Calu3 (cell line): Measurements from ENCODE around the gene CLEC17A. TPM values are rescaled to one million over a fixed set of nuclear protein-coding genes. Genes with fewer than 3 reads are reported as not detected.
"Not testable (repeated sequence)": the region's sequence is repeated elsewhere in the genome, so short reads cannot be mapped to it uniquely, and the experiment has no call there.

Experiments used
- BruUV-seq: library from RNA; stranded (reverse); fragments of 400-500 nt; replicated peaks from 2 replicates; lab custom pipeline; 2021; lab: Mats Ljungman, UMichigan
- CTCF ChIA-PET: fragments of 300-600 bp; sonication (Branson Sonifier 250); formaldehyde crosslinking; loops from one replicate; lab custom pipeline; 2022; ENCODE audit warnings: antibody characterized with exemption; lab: Charles Lee
- DNase-seq: peaks from one replicate; pipeline ENCODE4 v3.0.0; 2022
- H3K27ac Mint-ChIP-seq: one replicate; pipeline ENCODE4 v1.8.0; 2022; ENCODE audit warnings: mixed read lengths; ENCODE audit not compliant: unreplicated experiment
- H3K27me3 Mint-ChIP-seq: one replicate; pipeline ENCODE4 v1.8.0; 2022; ENCODE audit warnings: mixed read lengths; ENCODE audit not compliant: unreplicated experiment
- H3K36me3 Mint-ChIP-seq: one replicate; pipeline ENCODE4 v1.8.0; 2022; ENCODE audit warnings: mild to moderate bottlenecking, moderate library complexity, mixed read lengths; ENCODE audit not compliant: insufficient read depth, unreplicated experiment
- H3K4me1 Mint-ChIP-seq: one replicate; pipeline ENCODE4 v1.8.0; 2022; ENCODE audit warnings: mild to moderate bottlenecking, low read depth, mixed read lengths; ENCODE audit not compliant: unreplicated experiment
- H3K4me3 Mint-ChIP-seq: one replicate; pipeline ENCODE4 v1.8.0; 2022; ENCODE audit warnings: mild to moderate bottlenecking, low read depth, moderate library complexity, mixed read lengths; ENCODE audit not compliant: unreplicated experiment
- H3K9me3 Mint-ChIP-seq: one replicate; pipeline ENCODE4 v1.8.0; 2022; ENCODE audit warnings: low read depth, mixed read lengths; ENCODE audit not compliant: unreplicated experiment
- CTCF ChIP-seq: fragments of 200-600 bp; IDR thresholded peaks from one replicate; pipeline ENCODE4 v1.8.0; 2022; ENCODE audit warnings: antibody characterized with exemption; ENCODE audit not compliant: unreplicated experiment
- intact Hi-C: fragments of 100-400 bp; cut with micrococcal nuclease; formaldehyde crosslinking; loops from one replicate; pipeline ENCODE4 v1.10.0; 2022; ENCODE audit not compliant: unreplicated experiment
- total RNA-seq: library from RNA; stranded (reverse); gene quantifications from 2 replicates; pipeline ENCODE4 v1.2.3, GENCODE V29; 2022

CLEC17A gene
- total RNA-seq, 1 experiment from 2014 or later: not detected

- CTCF ChIA-PET: no interaction called here
- DNase-seq: no peak
- Mint-ChIP-seq H3K27ac (no peak overlapping the region), H3K9me3 (no peaks in the 10 kb centered on the region), H3K36me3 (no peaks in the 10 kb centered on the region), H3K27me3 (no peaks in the 10 kb centered on the region), H3K4me3 (no peak overlapping the region), H3K4me1 (no peaks in the 10 kb centered on the region)
- intact Hi-C loops: no loop called here
- TF ChIP-seq CTCF: no peak
- no TSS peak for BruUV-seq
These were observed 5.6 kb upstream of the CLEC17A start for GRCh38 chr19:14577264-14577663.

GRCh38 chr19:14577885-14578427 lies 4.9 kb upstream of the CLEC17A start:
- no peak overlapping the region for H3K27ac Mint-ChIP-seq
- DNase-seq: no peak
- CTCF ChIA-PET: no interaction called here

GRCh38 chr19:14580623-14581237 lies 2.2 kb upstream of the CLEC17A start:
- H3K27ac Mint-ChIP-seq: no peak overlapping the region
- DNase-seq: no peak
- H3K36me3 Mint-ChIP-seq: no peaks in the 10 kb centered on the region
- no peaks in the 10 kb centered on the region for H3K4me1 Mint-ChIP-seq
- H3K27me3 Mint-ChIP-seq: peaks cover 16% of the 10 kb centered on the region
- BruUV-seq: no TSS peak
- no peaks in the 10 kb centered on the region for H3K9me3 Mint-ChIP-seq
- no peak overlapping the region for H3K4me3 Mint-ChIP-seq
- CTCF ChIA-PET: no interaction called here
- no peak for TF ChIP-seq CTCF
- intact Hi-C loops: no loop called here

More at GRCh38 chr19:14577885-14578427, 4.9 kb upstream of the CLEC17A start:
- Mint-ChIP-seq H3K4me3 (no peak overlapping the region), H3K36me3 (no peaks in the 10 kb centered on the region), H3K4me1 (no peaks in the 10 kb centered on the region), H3K9me3 (no peaks in the 10 kb centered on the region), H3K27me3 (no peaks in the 10 kb centered on the region)
- intact Hi-C loops: no loop called here
- no TSS peak for BruUV-seq
- TF ChIP-seq CTCF: no peak

DNA sequence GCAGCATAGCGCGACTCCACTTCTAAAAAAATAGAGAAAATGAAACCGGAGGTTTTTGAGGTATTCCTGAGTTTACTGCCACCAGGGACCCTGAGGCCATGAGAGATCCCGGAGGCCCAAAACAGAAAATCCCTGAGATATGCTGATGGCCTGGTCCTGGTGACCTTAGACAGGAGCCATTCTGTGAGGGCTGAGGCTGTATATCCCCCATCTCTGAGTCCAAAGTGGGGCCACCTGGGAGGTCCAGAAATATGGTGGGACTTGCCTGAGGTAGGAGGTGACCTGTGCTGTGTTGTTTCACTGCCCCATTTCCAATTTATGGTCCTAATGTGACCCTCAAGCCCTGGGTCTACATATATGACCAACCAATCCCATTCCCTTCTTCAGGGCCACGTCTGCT lies 1.5 kb downstream of the CLEC17A start:
- BruUV-seq, DNase-seq, H3K36me3 Mint-ChIP-seq, H3K9me3 Mint-ChIP-seq, H3K27ac Mint-ChIP-seq, H3K4me3 Mint-ChIP-seq, H3K4me1 Mint-ChIP-seq, CTCF ChIA-PET, intact Hi-C loops: not testable (repeated sequence)
- peaks cover 48% of the 10 kb centered on the region for H3K27me3 Mint-ChIP-seq

DNA sequence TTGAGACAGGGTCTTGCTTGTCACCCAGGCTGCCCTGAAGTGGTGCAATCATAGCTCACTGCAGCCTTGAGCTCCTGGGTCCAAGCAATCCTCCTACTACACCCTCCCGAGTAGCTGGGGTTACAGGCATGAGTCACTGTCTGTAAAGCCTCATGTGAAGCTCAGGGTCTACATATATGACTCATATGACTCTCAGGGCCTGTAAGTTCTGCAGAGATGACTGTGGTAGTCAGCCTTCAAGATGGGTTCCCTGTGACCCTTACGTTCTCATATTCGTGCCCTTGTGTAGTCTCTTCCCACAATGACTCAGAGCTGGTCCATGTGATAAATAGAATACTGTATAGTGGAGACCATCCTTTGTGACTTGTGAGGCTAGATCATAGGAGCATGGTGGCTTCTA lies 2.3 kb downstream of the CLEC17A start:
- H3K36me3 Mint-ChIP-seq, BruUV-seq, H3K4me1 Mint-ChIP-seq, H3K4me3 Mint-ChIP-seq, H3K27ac Mint-ChIP-seq, intact Hi-C loops, DNase-seq, H3K9me3 Mint-ChIP-seq: not testable (repeated sequence)
- peaks cover 50% of the 10 kb centered on the region for H3K27me3 Mint-ChIP-seq
- CTCF ChIA-PET: interaction anchor here (0.6 kb wide), 1 partner anchor 12 kb away, joined by 4 read pairs; no protein-coding TSS in a partner anchor

DNA sequence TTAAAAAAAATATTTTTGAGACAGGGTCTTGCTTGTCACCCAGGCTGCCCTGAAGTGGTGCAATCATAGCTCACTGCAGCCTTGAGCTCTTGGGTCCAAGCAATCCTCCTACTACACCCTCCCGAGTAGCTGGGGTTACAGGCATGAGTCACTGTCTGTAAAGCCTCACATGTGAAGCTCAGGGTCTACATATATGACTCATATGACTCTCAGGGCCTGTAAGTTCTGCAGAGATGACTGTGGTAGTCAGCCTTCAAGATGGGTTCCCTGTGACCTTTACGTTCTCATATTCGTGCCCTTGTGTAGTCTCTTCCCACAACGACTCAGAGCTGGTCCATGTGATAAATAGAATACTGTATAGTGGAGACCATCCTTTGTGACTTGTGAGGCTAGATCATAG lies 6.5 kb downstream of the CLEC17A start:
- CTCF ChIA-PET, DNase-seq, H3K4me1 Mint-ChIP-seq, H3K9me3 Mint-ChIP-seq, intact Hi-C loops, H3K4me3 Mint-ChIP-seq, BruUV-seq, H3K36me3 Mint-ChIP-seq, H3K27ac Mint-ChIP-seq: not testable (repeated sequence)
- H3K27me3 Mint-ChIP-seq: peaks cover 49% of the 10 kb centered on the region
